HG03066 (cell line): ENCODE results near the gene MAP3K6.
"Not testable (repeated sequence)": the region's sequence is repeated elsewhere in the genome, so short reads cannot be mapped to it uniquely, and the experiment has no call there.

Experiments used
- ATAC-seq: cut with Tn5 transposase; IDR thresholded peaks from one replicate; pipeline ENCODE4 v1.9.1; 2021; ENCODE audit warnings: low read depth; ENCODE audit not compliant: unreplicated experiment

MAP3K6 gene

DNA sequence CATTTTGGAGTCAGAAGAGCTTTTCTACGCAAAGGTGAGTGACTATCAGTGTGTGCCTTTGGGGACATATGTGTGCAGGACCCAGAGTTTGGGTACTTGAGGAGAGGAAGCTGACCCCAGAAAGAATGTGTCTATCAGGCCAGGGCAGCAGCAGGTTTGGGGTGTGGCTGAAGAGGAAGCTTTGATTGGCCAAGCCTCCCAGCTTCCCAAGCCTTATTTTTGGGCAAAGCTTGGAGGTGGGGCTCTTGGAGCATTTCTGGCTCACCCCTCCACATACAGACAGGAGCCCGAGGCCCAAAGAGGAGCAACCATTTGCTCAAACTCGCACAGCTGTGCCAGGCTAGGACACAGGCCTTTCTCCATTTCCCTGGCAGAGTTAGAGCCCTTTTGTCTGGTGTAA is 30.3 kb upstream of the MAP3K6 start:
- ATAC-seq: no peak

DNA sequence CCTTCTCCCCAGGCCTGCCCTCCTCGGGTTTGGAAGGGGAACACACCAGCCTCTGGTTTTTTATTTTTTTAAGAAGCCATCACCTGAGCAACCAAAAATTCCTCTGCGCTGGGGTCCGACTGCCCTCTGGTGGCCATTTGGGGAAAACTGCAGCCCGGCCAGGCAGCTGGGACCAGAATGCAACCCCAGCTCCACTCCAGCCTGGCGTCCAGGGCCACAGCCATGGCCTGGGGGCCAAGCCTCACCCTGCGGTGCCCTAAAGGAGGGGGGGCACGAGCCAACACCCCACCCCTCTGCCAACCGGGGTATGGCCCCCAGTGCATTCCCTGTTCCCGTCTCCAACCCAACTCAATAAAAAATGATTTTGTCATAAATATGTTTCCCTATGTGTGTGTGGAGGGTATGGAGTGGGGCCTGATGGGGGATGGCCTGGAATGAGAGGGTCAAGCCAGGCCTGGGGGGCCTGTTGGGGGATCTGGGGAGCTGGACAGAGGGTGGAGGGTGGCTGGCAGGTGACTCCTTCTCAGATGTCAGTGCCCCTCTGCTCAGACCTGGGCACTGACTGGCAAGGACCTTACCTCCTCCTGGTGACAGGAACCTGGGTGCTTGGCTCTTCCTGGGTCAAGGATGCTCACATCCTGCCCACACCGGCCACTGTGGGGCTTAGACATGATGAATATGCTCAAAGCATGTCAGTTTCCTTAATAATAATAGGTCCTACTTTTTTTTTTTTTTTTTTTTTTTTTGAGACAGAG is 28.9 kb upstream of the MAP3K6 start:
- no peak for ATAC-seq

DNA sequence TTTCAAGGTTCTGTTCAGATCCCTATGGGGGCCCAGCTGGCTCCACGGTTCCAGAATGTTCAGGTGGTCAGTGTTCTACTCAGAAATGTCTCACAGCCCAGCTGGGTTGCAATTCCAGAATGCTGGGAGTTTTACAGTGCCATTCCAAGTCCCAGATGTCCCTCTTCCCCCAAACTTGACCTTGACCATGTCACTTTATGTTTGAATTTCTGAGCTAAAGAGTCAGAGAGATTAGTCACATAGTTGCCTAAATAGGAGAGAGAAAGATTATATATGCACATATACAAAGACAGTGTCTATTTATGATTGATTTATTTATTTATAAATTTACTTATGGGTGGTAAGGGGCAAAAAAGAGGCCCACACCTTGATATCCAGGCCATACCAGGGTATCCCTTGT is 28.2 kb upstream of the MAP3K6 start:
- no peak for ATAC-seq

DNA sequence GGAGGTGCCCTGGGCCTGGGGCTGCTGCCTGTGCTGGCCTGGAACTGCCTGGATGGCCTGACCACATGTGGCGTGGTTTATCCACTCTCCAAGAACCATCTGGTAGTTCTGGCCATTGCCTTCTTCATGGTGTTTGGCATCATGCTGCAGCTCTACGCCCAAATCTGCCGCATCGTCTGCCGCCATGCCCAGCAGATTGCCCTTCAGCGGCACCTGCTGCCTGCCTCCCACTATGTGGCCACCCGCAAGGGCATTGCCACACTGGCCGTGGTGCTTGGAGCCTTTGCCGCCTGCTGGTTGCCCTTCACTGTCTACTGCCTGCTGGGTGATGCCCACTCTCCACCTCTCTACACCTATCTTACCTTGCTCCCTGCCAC is 27.5 kb upstream of the MAP3K6 start:
- no peak for ATAC-seq

DNA sequence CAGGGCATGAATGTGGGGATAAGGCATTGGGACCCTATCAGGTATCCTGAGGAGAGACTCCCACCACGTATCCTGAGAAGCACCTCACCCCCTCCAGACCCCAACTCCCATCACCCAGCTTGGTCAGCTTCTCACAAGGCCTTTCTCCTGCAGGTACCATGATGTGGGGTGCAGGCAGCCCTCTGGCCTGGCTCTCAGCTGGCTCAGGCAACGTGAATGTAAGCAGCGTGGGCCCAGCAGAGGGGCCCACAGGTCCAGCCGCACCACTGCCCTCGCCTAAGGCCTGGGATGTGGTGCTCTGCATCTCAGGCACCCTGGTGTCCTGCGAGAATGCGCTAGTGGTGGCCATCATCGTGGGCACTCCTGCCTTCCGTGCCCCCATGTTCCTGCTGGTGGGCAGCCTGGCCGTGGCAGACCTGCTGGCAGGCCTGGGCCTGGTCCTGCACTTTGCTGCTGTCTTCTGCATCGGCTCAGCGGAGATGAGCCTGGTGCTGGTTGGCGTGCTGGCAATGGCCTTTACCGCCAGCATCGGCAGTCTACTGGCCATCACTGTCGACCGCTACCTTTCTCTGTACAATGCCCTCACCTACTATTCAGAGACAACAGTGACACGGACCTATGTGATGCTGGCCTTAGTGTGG is 27.0 kb upstream of the MAP3K6 start:
- no peak for ATAC-seq

DNA sequence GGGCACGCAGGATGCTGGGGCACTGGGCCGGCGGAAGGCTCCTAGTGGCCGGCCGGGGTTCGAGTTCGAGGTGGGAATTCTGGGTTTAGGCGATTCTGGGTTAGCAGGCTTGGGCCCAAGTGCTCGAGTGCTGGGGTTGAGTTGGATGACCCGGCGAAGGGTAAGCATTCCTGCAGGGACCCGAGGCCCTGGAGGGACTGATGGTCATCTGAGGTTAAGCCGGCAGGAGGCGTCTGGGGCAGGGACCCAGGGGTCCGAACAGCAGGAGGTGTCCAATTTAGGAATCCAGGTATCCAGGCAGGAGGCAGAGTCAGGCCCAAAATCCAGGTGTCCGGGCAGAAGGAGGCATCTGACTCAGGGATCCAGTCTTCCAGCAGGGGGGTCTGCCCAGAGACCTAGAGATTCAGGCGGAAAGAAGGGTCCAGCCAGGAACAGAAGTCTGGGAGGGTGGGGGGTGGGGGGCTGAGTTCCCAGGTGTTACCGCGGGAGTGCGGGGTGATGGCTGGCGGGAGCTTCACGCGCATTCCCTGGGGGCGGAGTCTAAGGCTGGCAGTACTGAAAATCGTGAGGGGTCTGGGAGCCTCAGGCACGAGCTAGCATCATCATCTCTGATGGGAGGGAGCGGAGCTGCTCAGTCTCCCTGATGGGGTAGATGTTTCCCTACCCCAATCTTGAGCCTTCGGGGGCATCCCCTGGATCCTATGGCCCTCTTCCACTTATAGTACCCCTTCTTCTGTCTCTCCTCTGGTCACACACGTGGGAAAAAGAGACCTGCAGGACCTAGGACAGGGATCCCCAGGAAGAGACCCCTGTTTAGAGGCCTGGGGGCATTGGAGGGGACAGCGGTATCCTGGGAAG is 26.2 kb upstream of the MAP3K6 start:
- peak; percentile 20 for ATAC-seq

DNA sequence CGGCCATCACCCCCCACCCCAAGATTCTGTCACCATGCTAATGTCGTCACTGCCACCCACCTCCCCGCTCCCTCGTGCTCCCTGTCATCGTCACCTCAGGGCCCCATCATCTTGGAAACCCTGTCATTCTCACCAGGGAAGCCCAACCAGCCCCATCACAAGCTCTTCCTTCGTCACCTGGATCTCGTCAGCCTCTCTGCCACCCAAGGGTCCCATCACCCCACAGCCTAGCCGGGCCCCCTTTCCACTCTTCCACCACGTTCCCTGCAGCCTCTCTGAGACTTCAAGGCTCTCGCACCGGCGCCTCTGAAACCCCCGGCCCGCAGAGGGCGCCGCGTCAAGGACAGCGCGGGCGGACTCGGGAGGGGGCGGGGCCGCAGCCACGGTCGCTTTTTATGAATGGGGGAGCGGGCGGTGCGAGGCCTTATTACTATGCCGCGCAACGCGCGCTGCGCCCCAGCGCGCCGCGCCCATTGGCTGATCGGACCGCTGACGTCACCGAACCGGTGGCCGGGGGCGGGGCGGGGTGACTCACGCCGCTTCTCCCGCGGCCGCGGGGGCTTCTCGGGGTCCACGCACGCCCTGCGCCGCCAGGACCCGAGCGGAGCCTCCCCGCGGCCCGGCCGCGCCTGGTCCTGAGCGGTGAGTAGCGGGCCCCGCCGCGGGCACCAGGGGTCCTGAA is 25.5 kb upstream of the MAP3K6 start, which contains the start of gene GPR3:
TSS of gene GPR3 (plus strand) at position 527 of the 682 bp plus-strand sequence. CDS start 1,177 bp downstream, outside the sequence.
- peak; percentile 73 for ATAC-seq

DNA sequence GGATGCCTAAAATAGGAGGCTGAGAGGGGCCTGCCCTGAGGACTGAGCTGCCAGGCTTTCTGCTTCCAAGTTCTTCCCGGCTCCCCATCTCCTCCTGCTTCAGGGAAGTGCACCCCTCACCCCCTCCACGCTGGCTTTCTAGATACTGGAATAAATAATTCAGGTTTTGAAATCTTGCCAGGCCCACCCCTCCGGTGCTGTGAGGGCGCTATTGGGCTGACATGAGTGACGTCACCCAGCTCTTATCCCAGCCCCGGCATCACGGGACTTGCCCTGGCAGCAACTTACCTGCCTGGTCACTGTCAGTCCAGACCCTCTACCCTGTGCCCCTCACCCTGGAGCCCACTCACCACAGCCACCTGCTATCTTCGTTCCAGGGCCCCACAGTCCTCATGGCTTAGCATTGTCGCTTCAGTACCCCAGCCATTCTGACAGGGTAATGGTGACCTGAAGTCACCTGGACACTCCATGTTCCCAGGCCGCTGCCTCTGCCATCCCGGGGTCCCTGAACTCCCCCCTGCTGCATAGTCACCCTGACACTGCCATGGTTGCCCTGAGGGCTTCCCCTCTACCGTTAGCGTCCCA is 24.8 kb upstream of the MAP3K6 start:
- no peak for ATAC-seq

DNA sequence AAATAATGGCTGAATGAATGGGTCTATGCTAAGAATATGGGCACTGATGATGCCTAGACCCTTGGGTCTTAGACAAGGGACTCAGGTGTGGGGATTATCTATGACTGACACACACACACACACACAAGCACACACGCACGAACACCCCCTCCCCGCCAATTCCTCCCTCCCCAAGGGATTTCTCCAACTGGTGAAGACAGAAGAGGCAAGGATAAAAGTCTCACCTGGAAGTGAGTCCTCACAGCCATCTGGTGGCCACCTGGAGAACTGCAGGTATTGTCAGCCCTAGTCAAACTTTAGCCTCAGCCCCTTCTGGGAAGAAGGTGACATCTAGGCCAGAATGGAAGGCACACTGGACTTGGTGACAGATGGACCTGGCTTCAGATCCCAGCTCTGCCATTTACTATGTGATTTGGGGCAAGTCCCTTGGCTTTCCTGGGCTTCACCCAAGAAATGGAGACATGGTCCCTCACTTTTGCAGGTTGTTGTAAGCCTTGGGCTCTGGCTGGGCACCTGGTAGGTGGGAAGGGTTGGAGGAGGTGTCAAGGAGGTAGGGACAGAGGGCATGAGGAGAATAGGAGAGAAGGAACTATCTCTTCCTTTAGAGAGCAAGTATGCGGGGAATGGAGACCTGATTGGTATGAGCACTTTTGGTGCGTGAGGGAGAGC is 21.7 kb upstream of the MAP3K6 start:
- ATAC-seq: no peak

DNA sequence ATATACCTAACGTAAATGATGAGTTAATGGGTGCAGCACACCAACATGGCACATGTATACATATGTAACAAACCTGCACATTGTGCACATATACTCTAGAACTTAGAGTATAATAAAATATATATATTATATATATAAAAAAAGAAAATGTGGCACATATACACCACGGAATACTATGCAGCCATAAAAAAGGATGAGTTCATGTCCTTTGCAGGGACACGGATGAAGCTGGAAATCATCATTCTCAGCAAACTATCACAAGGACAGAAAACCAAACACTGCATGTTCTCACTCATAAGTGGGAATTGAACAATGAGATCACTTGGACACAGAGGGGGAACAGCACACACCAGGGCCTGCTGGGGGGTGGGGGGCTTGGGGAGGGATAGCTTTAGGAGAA is 18.0 kb upstream of the MAP3K6 start:
- ATAC-seq: not testable (repeated sequence)

DNA sequence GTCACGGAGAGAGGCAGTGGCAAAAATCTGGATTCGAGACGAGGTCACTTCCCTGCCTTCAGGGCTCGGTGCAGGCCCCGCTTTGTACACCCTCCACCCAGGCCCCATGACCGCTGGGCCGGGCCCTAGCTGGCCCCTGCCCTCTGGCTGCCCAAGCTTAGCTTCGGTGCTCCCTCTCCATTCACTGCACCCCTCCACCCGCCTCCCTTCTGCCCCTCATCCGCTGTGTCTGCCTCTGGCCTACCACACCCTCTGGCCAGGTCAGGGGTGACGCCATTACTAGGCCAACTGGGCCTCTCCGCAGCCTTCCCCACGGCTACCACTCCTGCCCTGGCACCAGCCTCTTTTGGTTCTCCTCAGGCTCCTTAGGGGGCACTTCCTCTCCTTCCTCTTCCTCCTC is 16.9 kb upstream of the MAP3K6 start:
- ATAC-seq: no peak

DNA sequence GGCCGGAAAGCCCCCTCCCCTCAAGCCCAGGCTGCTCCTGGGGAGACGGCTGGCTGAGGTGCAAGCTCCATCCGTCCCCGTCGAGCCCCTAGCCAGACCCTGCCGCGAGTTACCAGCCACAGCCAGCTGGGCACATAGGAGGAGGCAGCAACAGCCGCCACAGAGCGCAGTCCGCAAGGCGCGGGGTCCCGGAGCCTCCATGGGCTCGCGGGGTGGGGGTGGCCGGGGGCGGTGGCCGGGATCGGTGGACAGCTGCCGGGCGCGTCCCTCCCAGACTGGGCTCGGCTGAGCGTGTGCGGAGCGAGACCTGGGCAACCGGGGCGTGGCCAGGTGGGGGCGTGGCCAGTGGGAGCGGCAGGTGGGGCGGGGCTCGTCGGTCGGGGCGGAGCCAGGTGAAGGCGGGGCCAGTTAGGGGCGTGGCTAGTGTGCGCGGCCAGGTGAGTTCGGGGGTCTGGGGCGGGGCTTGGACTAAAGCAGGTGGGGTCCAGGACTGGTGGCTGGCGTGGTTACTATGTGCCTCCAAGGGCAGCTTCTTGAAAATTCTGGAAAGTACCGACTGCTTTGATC is 16.4 kb upstream of the MAP3K6 start, which contains the start of gene CD164L2:
TSS of gene CD164L2 (minus strand) at position 295 of the 567 bp plus-strand sequence. CDS start at position 201, 94 bp downstream.
- no peak for ATAC-seq

DNA sequence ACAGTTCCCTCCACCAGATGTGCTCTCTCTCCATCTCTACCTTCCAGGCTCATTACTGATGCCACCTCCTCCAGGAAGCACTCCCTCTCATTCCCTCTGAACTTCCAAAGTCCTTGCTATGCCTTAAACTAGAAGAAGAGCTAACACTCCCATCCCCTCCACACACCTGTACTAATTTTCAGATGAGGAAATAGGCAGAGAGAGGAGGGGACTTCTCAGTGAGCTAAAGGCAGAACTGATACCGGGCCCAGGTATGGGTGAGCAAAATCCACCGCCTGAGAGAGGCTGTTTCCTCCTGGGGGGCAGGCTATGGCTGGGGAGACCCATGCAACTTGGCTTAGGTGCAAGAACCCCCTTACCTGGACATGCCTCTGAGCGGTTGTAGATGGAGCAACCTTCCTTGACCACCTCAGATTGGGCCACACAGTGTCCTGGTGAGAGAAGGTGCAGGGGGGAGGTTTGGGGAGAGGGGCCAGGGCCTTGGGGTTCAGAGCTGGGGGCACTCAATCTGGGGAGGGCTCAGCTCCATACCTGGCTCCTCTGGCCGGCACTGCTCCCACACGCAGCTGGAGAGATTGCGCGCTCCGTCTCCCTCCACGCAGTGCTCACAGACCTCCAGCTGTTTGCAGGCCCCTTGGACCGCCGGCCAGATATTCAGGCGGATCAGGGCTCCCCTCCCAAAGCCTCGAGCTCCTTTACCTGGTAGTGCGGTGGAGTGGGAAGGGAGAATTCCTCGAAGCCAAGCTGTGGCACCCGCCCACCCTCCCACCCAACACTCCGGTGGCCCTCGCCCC is 15.4 kb upstream of the MAP3K6 start:
- no peak for ATAC-seq

DNA sequence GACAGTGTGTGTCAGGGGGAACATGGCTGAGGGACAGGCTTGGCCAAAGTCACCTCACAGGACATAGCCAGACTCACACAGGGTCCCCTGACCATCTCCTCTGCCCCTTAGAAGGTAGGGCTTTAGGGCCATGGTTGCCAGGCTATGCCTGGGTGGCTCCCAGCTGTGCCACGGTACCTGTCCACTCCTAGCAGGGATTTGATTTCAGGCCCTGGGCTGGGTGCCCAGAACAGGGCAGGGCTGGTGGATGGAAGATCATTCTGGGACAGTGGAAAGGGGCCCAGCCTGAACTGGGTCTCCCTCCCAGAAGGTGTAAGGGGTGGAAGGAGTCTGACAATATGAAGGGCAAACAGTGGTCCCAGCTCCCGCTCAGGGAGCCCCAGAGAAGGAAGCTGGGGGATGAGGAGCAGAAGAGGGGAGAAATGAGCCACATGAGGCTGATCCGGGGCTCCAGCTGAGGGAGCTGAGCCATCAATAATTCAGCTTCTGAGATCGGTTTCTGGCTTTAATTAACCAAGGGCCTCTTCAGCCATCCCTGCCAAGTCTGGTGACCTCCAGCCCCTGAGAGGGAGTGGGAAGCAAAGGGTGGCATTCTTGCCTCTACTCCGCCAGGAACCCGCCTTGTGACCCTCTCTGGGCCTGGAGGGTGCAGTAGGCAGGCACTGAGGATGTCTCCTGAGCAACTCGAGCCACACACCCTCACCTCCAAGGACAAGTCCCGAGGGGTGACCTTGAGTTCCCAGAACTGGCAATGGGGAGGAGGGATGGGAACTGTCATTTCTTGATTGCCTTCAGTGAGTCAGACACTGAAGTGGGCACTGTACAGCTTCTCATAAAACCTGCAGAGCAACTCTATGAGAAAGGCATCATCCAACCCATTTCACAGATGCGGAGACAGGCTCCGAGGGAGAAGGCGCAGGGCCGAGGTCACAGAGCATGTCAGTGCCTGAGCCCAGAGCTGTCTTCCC is 14.3 kb upstream of the MAP3K6 start:
- no peak for ATAC-seq

DNA sequence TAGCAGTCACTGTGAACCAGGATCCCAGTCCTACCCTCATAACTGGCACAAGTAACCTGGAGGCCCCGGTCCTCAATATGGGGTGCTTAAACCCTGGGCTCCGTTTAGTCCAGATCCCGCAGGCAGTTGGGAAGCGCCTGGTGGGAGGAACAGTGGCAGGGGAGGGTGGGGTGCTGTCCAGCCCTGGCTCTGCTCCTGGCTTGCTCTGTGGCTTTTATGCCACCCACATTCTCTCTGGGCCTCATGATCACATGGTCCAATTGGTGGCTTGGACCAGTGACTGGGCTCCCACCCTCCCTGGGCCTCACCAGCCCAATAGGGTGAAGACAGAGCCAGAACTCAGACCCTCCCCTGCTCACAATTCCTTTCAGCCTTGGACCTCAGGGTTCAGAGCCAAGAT is 13.5 kb upstream of the MAP3K6 start:
- no peak for ATAC-seq

DNA sequence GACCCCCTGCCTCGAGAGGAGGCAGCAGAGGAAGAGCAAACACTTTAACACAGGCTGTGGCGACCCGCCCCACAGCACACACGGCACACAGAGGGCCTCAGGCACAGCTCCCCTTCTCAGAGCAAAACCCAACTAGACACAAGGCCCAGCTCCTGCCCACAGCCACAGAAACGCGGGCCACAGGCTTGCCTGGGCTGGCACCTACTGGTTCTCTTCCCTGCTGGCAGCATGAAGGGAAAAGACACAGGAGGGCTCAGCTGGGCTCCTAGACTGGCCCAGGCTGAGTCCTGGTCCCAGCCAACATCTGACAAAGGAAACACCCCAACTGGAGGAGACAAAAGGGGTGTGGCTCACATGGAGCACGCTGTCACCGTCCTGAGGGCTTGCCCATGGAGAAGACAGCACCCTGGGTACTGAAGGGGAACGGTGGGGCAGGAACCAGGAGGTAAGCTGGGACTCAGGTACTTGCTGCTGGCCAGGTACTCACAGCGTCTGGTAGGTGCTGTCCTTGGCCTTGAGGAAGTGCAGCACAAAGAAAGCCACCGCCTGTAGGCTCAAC is 12.9 kb upstream of the MAP3K6 start:
- ATAC-seq: no peak
